Measurements from ENCODE around the gene SMARCAL1.

- TF ChIP-seq POLR2AphosphoS5 (IDR thresholded peaks at IDR 0.05) (no peak), CTCF (IDR thresholded peaks at IDR 0.05) (no peak)
Observed at GRCh38 chr2:216497382-216498069, 85.2 kb downstream of the SMARCAL1 start.
